HG03521 (cell line): ENCODE results near the gene ZBTB44.
"Not testable (repeated sequence)": the region's sequence is repeated elsewhere in the genome, so short reads cannot be mapped to it uniquely, and the experiment has no call there.

ENCODE experiments used
- ATAC-seq: cut with Tn5 transposase; IDR thresholded peaks from one replicate; pipeline ENCODE4 v1.9.1; 2021; ENCODE audit warnings: mild to moderate bottlenecking, moderate library complexity; ENCODE audit not compliant: unreplicated experiment

ZBTB44 gene

DNA sequence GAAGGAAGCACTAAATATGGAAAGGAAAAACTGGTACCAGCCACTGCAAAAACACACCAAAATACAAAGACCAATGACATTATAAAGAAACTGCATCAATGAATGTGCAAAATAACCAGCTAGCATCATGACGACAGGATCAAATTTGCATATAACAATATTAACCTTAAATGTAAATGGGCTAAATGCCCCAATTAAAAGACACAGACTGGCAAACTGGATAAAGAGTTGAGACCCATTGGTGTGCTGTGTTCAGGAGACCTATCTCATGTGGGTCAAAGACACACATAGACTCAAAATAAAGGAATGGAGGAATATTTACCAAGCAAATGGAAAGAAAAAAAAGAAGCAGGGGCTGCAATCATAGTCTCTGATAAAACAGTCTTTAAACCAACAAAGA, 63.0 kb downstream of the ZBTB44 start:
- ATAC-seq: not testable (repeated sequence)

DNA sequence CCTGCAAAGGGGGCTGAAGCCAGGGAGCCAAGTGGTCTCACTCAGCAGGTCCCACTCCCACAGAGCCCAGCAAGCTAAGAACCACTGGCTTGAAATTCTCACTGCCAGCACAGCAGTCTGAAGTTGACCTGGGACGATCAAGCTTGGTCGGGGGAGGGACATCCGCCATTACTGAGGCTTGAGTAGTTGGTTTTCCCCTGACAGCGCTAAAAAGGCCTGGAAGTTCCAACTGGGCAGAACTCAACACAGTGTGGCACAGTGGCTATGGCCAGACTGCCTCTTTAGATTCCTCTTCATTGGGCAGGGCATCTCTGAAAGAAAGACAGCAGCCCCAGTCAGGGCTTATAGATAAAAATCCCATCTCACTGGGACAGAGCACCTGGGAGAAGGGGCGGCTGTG, 64.8 kb downstream of the ZBTB44 start:
- not testable (repeated sequence) for ATAC-seq

GRCh38 chr11:130249371-130249770, 65.3 kb downstream of the ZBTB44 start:
- no peak for ATAC-seq

- no peak for ATAC-seq
Measured at GRCh38 chr11:130247319-130247718, 67.4 kb downstream of the ZBTB44 start.

GRCh38 chr11:130246738-130247137, 68.0 kb downstream of the ZBTB44 start:
- no peak for ATAC-seq

- ATAC-seq: no peak
Measured at GRCh38 chr11:130246270-130246669, 68.4 kb downstream of the ZBTB44 start.

- ATAC-seq: not testable (repeated sequence)
Measured at GRCh38 chr11:130245375-130245774, 69.3 kb downstream of the ZBTB44 start.

DNA sequence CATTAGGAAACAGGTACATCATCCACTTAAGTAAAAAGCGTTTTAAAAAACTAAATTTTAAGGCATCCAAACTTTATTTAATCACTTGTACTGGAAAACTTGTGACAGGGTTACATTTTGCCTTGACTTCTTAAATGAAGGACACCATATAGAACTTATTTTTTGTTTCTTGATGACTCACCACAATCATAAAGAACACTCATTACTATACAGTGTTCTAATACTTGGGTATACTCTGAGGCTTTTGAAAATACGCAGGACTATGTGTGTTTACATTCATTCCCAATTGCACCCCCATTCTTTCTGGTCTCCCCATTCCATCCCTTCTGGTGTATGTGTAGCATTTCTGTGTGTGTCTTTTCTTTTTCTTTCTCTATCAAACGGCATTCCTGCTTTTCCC, 69.9 kb downstream of the ZBTB44 start:
- no peak for ATAC-seq

- ATAC-seq: no peak
Measured at GRCh38 chr11:130243816-130244215, 70.9 kb downstream of the ZBTB44 start.

DNA sequence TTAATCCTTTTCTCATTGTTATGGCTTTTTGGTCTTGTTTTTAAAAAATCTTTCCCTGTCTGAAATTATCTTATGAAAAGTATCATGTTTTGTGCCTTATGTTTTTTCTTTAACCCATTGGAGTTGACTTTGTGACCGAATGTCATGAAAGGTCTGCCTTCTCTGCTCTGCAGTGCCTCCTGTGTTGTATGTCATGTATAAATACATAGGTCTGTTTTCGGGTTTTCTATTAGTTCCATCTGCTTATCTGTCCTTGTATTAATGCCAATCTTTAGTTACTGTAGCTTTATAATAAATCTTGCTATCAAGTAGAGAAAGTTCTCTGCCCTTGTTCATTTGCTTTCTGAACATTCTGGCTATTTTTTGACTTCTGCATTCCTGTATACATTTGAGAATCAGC, 73.0 kb downstream of the ZBTB44 start:
- no peak for ATAC-seq

- no peak for ATAC-seq
Measured at GRCh38 chr11:130237282-130238006, 77.3 kb downstream of the ZBTB44 start.

DNA sequence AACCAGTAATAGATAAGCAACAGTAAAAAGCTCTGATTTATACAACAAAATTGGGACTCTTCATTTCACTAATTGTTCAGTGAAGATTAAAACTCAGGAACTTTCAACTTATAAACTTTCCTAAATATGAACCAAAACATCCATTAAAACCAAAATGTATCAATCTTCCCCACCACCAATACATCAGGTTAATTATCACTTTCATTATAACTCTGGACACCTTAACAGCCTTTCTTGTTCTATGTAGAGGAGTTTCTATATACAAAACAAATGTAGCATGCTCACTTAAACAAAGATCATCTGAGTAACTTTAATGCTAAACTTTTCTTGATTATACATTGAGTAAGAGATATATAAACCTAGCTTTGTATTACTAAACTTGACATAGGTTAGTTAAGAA, 80.4 kb downstream of the ZBTB44 start:
- ATAC-seq: no peak

GRCh38 chr11:130233888-130234287, 80.8 kb downstream of the ZBTB44 start:
- not testable (repeated sequence) for ATAC-seq

DNA sequence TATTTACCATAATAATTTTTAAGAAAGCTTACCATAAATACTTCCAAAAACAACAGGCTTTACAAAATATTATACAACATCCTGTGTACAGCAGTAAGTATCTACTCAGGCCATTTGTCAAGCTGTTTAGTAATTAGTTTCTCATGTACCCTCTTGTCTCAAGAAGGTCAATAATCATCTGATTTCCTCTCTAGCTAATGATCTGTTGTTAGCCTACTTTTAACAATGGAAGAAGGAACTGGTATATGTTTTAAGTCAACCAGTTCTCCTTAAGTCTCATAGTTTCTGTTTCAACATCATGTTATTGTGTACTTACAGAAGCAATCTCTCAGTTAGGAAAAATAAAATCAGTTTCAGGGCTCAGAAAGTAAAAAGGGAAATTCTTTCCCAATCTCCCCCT, 81.2 kb downstream of the ZBTB44 start:
- not testable (repeated sequence) for ATAC-seq

- ATAC-seq: no peak
Measured at GRCh38 chr11:130227373-130227772, 87.3 kb downstream of the ZBTB44 start.

GRCh38 chr11:130223291-130223971, 91.3 kb downstream of the ZBTB44 start:
- ATAC-seq: no peak

DNA sequence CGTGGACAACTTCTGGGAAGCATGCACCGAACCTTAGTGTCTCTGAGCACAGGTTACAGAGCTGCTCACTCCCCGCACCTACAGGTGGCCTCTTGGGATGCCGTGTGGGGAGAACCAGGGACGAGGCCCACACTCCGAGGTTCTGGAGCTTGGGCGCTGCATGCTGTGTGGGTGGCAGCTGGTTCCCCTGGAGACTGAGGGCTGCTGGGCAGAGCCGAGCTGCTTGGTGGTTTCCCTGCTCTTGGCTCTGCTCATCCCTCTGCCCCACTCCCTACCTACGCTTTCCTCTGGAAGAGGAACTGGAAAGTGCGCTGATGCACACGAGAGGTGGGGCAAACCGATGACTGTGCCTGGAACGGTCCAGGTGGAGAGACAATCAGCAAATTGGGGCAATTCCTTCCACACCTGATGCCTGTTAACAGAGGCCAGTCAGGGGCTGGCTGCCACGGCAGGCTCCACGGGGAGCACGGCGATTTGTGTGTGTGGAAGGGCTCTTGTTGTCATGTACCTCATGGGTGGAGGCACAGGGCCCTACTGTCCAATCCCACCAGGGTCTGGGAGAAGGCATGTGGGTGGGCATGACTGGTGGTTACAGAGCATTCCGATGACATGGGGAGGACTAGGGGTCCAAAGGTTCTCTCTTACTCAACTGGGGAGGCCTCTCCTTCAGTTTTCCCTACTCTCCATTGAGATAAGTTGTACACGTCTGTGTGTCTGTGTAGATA, 94.2 kb downstream of the ZBTB44 start:
- ATAC-seq: no peak

- ATAC-seq: no peak
Measured at GRCh38 chr11:130219148-130219547, 95.6 kb downstream of the ZBTB44 start.

- no peak for ATAC-seq
Measured at GRCh38 chr11:130218501-130219070, 96.1 kb downstream of the ZBTB44 start.

- no peak for ATAC-seq
Measured at GRCh38 chr11:130217133-130218031, 97.3 kb downstream of the ZBTB44 start.
